HG03342 (cell line): Measurements from ENCODE around the gene CCDC82.

Experiments used
- ATAC-seq: cut with Tn5 transposase; IDR thresholded peaks from one replicate; pipeline ENCODE4 v1.9.1; 2021; ENCODE audit warnings: mild to moderate bottlenecking, moderate library complexity; ENCODE audit not compliant: unreplicated experiment

Gene CCDC82

DNA sequence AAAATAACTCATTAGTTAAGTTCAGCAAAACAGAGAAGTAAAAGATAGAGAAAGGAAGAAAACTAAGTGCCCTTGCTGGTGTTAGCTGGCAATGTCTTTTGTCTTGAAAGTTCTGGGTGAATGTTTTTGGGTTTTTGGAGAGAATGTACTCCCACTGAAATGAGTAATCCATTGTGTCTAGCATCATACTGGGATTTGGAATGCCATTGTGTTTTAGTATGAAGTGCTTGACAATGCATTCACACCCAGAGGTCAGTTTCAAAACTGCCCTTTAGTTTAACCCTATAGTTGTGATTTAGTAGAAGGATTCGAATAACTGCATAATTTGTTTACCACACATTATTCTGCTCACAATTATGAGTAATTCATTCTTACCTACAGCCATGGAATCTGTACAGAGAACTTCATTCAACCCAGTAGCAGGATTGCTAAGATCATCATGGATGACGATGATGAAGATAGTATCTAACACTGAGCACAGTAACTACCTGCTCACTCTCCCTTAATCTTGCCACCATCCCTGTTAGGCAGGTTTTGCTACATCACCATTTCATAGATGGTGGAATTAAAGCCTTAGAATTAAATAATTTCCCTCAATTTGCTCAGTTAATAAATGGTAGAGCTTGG lies 80.6 kb downstream of the CCDC82 start:
- no peak for ATAC-seq

- ATAC-seq: no peak
These were observed 82.0 kb downstream of the CCDC82 start for GRCh38 chr11:96307776-96308140.

DNA sequence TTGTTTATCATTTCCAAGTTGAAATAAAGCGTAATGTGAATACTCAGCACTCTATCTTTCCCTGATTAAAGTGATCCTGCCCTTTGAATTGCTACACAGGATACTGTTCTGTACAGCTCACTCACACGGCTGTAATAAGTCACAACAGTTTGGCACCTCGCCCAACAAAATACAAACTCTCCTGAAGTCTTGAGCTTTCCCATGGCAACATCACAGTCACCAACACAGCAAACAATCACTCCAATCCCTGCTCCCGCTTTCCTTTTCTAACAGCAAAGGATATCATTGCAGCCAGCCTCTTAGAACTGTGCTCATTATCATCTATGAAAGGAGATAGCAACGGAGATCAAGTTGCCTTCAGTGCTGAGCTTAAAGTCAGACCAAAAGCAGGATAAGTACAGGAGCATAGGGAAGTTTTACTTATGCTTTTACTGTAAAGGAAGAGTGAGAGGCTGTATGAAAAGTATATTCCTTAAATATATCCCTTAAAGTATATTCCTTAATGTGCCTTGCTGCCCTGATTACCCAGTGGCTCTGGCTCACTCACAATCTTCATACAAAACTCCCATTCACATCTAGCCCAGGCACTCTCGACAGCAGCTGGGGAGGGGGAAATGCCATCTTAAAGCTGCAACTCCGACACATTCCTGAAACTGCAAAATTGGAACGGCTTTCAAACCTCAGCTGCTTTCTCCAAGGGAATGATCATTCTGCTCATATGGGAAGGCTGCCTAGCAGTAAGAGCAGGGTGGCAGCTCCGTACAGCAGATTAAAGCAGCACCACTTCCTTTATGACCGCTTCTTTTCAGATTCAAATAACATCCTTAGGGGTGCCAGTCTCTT lies 82.6 kb downstream of the CCDC82 start:
- ATAC-seq: no peak

- no peak for ATAC-seq
These were observed 83.1 kb downstream of the CCDC82 start for GRCh38 chr11:96306600-96306932.

DNA sequence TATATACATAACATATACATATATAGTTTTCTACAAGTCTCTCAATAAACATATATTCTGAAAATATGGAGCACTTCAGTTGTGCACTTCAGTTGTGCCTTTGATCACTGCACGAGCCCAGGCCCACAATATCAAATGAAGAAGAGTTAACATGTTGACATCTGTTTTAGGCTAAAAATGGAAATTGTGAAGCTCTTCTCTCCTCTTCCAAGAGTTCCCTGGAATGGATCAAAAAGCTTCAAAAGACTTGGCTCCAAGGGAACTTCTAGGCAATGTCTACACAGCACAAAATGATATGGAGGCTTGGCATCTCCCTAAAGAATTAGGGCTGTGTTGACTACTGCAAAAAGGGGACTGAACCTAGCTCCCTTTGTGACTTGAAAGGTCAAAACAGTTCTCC lies 83.6 kb downstream of the CCDC82 start:
- ATAC-seq: no peak

DNA sequence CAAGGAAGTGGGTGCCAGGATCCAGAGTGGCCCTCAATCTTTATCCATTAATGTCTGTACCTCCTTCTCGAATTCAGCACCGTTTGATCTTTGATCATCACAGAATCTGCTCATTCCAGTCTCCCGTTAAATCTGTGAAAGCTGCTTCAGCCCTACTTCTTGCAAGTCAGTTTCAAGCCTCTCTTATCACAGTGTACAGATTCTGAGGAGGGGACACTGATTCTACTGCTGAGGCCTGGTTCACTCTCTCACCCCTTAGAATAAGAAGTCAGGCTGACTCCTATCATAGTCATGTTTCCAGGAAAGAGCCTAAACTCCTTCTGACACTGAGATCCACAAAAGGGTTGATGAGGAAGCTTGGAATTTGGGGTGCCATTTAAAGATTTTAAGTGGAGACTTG lies 85.7 kb downstream of the CCDC82 start:
- ATAC-seq: no peak

- ATAC-seq: no peak
These were observed 86.6 kb downstream of the CCDC82 start for GRCh38 chr11:96303064-96303463.
